Tibial nerve (tissue), 4 donors: ENCODE results near the gene ZBTB17.
A peak's percentile ranks its signal among the peaks of the same experiment; 100 is the strongest.

ENCODE experiments used
- EP300 ChIP-seq, 2 donors: sonication (generic); formaldehyde crosslinking; IDR thresholded peaks; one replicate each; pipeline ENCODE4 v1.6.1; 2017; ENCODE audit warnings: antibody characterized with exemption in 2 of 2, mild to moderate bottlenecking in 1 of 2
- TF ChIP-seq, protein P1 (sequence below), 5 experiments: fragments of 200-600 bp in 3 of 5; fragments of 450-650 bp in 2 of 5; sonication (generic) in 3 of 5; IDR thresholded peaks; one replicate each; pipeline ENCODE4 v1.5.1; 2016 to 2019; ENCODE audit warnings: antibody characterized with exemption in 5 of 5, mild to moderate bottlenecking in 3 of 5, moderate library complexity in 2 of 5

DNA sequence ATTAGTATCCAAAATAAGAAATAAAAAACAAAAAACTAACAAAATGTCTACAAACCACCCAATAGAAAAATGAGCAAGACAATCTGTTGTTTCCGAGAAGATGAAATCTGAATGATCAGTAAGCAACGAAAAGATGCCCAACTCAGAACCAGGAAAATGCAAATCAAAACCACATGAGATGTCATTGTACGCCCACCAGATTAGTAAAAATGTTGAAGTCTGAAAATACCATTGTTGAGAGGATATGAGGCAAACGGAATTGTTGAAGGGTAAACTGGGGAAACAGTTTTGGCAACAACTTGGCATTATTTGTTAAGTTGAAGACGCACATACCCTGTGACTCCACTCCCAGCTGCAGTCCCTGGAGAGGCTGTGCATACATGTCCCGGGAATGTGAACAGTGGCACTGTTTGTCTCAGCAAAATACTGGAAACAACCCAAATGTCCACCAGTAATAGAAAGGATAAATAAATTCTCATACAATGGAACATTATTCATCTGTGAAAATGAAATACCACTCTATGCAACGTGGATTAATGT lies 10.6 kb downstream of the ZBTB17 start:
- peak; percentile 75 to 83 for TF ChIP-seq EP300 (IDR thresholded peaks at IDR 0.05)
- TF ChIP-seq, protein P1, sequence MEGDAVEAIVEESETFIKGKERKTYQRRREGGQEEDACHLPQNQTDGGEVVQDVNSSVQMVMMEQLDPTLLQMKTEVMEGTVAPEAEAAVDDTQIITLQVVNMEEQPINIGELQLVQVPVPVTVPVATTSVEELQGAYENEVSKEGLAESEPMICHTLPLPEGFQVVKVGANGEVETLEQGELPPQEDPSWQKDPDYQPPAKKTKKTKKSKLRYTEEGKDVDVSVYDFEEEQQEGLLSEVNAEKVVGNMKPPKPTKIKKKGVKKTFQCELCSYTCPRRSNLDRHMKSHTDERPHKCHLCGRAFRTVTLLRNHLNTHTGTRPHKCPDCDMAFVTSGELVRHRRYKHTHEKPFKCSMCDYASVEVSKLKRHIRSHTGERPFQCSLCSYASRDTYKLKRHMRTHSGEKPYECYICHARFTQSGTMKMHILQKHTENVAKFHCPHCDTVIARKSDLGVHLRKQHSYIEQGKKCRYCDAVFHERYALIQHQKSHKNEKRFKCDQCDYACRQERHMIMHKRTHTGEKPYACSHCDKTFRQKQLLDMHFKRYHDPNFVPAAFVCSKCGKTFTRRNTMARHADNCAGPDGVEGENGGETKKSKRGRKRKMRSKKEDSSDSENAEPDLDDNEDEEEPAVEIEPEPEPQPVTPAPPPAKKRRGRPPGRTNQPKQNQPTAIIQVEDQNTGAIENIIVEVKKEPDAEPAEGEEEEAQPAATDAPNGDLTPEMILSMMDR (IDR thresholded peaks at IDR 0.05), result no peak
